ENCODE measurements around the gene SEPTIN1.

SEPTIN1 gene

GRCh38 chr16:30335598-30336474 lies 46.5 kb downstream of the SEPTIN1 start:
- peak; percentile 31 for DNase-seq

GRCh38 chr16:30335028-30335597 lies 47.2 kb downstream of the SEPTIN1 start:
- DNase-seq = peak; percentile 86

- DNase-seq = peak; percentile 89
Observed at GRCh38 chr16:30334473-30334989, 47.8 kb downstream of the SEPTIN1 start.
